Trophoblast cell (in vitro differentiated cells and primary cell): ENCODE data around the gene FOXK2.

ENCODE experiments used
- DNase-seq, 2 donors: peaks; one replicate each; pipeline ENCODE4 v3.0.0-alpha.2; 2016
- H2AFZ ChIP-seq: 2 replicates; pipeline ENCODE4 v1.6.1; 2013; ENCODE audit warnings: low read length, moderate library complexity, mild to moderate bottlenecking; ENCODE audit not compliant: insufficient read depth, poor library complexity
- H2AK5ac ChIP-seq: 2 replicates; pipeline ENCODE4 v1.6.1; 2013; ENCODE audit warnings: mild to moderate bottlenecking, low read length
- H2BK120ac ChIP-seq: 2 replicates; pipeline ENCODE4 v1.6.1; 2013; ENCODE audit warnings: low read length, mild to moderate bottlenecking, moderate library complexity; ENCODE audit not compliant: insufficient read depth, poor library complexity
- H2BK12ac ChIP-seq: 2 replicates; pipeline ENCODE4 v1.6.1; 2013; ENCODE audit warnings: mild to moderate bottlenecking, low read length, moderate library complexity
- H2BK5ac ChIP-seq: 2 replicates; pipeline ENCODE4 v1.6.1; 2013; ENCODE audit warnings: low read length, low read depth, moderate library complexity, mild to moderate bottlenecking; ENCODE audit not compliant: poor library complexity
- H3K14ac ChIP-seq: 2 replicates; pipeline ENCODE4 v1.6.1; 2013; ENCODE audit warnings: mild to moderate bottlenecking, low read length
- H3K18ac ChIP-seq: 2 replicates; pipeline ENCODE4 v1.6.1; 2013; ENCODE audit warnings: mild to moderate bottlenecking, low read length
- H3K23ac ChIP-seq: 2 replicates; pipeline ENCODE4 v1.6.1; 2013; ENCODE audit warnings: low read length
- H3K27ac ChIP-seq: 2 replicates; pipeline ENCODE4 v1.5.1; 2013; ENCODE audit warnings: low read depth, mild to moderate bottlenecking, inconsistent platforms, low read length, moderate library complexity
- H3K27me3 ChIP-seq: 2 replicates; pipeline ENCODE4 v1.6.1; 2013; ENCODE audit warnings: inconsistent platforms, mild to moderate bottlenecking, low read length, moderate library complexity; ENCODE audit not compliant: insufficient read depth
- H3K36me3 ChIP-seq, 2 experiments: 1 replicate in 1 of 2; 2 replicates in 1 of 2; pipeline ENCODE4 v1.6.1; 2013; ENCODE audit warnings: low read length in 2 of 2, mild to moderate bottlenecking in 2 of 2, moderate library complexity in 1 of 2; ENCODE audit not compliant: insufficient read depth in 2 of 2, control insufficient read depth in 1 of 2
- H3K4ac ChIP-seq: 2 replicates; pipeline ENCODE4 v1.6.1; 2013; ENCODE audit warnings: low read depth, mild to moderate bottlenecking, low read length, moderate library complexity
- H3K4me1 ChIP-seq, 2 experiments: 1 replicate in 1 of 2; 2 replicates in 1 of 2; pipeline ENCODE4 v1.6.1; 2013; ENCODE audit warnings: low read length in 2 of 2, mild to moderate bottlenecking in 2 of 2, moderate library complexity in 1 of 2; ENCODE audit not compliant: insufficient read depth in 2 of 2, control insufficient read depth in 1 of 2
- H3K4me2 ChIP-seq: 2 replicates; pipeline ENCODE4 v1.6.1; 2013; ENCODE audit warnings: inconsistent platforms, mild to moderate bottlenecking, low read length, moderate library complexity
- H3K4me3 ChIP-seq: 2 replicates; pipeline ENCODE4 v1.5.1; 2013; ENCODE audit warnings: mild to moderate bottlenecking, low read depth, low read length, inconsistent platforms
- H3K79me1 ChIP-seq: one replicate; pipeline ENCODE4 v1.6.1; 2013; ENCODE audit warnings: low read length
- H3K79me2 ChIP-seq: 2 replicates; pipeline ENCODE4 v1.6.1; 2013; ENCODE audit warnings: low read length, mild to moderate bottlenecking; ENCODE audit not compliant: control insufficient read depth, insufficient read depth, poor library complexity
- H3K9ac ChIP-seq: 2 replicates; pipeline ENCODE4 v1.6.1; 2013; ENCODE audit warnings: mild to moderate bottlenecking, low read length
- H3K9me3 ChIP-seq: 2 replicates; pipeline ENCODE4 v1.6.1; 2013; ENCODE audit warnings: low read depth, mild to moderate bottlenecking, control low read depth, inconsistent platforms, low read length; ENCODE audit not compliant: insufficient read depth
- H4K12ac ChIP-seq: 2 replicates; pipeline ENCODE4 v1.6.1; 2013; ENCODE audit warnings: low read depth, mild to moderate bottlenecking, low read length, moderate library complexity
- H4K8ac ChIP-seq: 2 replicates; pipeline ENCODE4 v1.6.1; 2013; ENCODE audit warnings: low read depth, mild to moderate bottlenecking, low read length, moderate library complexity
- H4K91ac ChIP-seq: one replicate; pipeline ENCODE4 v1.6.1; 2013; ENCODE audit warnings: low read depth, mild to moderate bottlenecking, low read length, moderate library complexity
- WGBS: extraction: QIAGEN DNeasy Blood & Tissue Kit; methylation state at CpG from one replicate; pipeline ENCODE4 v1.1.7; 2013; ENCODE audit warnings: missing lambda C conversion rate; ENCODE audit not compliant: insufficient read length, insufficient coverage; ENCODE audit errors: extremely low coverage; 5-methylcytosine and 5-hydroxymethylcytosine counted together

FOXK2 gene

DNA sequence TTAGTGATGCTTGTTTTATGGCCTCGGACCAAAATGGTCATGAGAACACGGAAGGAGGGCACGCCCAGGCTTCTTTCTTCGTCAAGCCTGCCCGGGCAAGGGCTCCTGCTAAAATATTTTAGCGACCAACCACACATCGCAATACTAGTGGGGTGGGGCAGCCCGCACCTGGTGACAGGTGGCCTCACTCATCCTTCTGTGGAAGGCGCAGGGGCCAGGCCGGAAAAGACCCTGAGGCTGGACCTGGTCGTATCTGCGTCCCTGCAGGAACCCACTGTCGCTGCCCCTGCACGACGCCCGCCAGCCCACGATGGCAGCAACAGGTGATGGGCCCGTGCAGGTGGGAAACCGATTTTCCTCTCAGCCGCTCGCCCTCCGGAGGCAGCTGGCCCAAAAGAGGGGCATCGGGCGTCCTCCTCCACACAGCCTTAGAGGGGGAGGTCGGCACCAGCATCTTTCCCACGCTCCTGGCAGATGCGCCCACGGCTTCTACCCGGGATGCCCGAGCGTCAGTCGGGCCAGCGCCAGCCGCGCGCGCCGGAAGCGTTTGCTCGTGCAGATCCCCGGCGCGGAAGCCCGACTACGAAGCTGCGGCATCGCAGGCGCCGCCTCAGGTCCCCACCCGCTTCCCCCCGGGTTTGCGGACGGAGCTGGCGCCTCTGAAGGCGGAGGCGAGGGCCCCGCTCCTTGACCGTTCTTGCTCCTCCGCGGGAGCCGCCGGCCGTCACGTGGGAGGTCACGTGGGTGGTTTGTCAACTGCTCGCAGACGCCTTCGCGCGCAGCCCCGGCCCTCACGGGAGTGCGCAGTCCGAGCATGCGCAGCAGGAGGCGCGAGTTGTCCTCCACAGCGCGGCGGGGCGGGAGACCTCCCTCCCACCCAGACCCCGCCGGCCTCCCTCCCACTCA, 22.8 kb upstream of the FOXK2 start:
- H3K14ac ChIP-seq = peak overlapping the region; percentile 35
- H3K4ac ChIP-seq = no peak overlapping the region
- peaks cover 4% of the 10 kb centered on the region for H3K79me1 ChIP-seq
- WGBS = no CpG with 5 or more reads among the region's 83 CpGs
- H2AFZ ChIP-seq = peak overlapping the region; percentile 85
- H3K4me2 ChIP-seq = peak overlapping the region; percentile 79
- H2BK120ac ChIP-seq = no peak overlapping the region
- peak overlapping the region; percentile 20 for H2AK5ac ChIP-seq
- peak overlapping the region; percentile 69 for H4K8ac ChIP-seq
- H3K36me3 ChIP-seq = no peaks in the 10 kb centered on the region
- peak overlapping the region; percentile 70 for H4K91ac ChIP-seq
- H3K27me3 ChIP-seq = no peaks in the 10 kb centered on the region
- peaks cover 2% of the 10 kb centered on the region for H3K79me2 ChIP-seq
- H4K12ac ChIP-seq = peak overlapping the region; percentile 28
- H3K18ac ChIP-seq = peak overlapping the region; percentile 34
- H3K9me3 ChIP-seq = peaks cover 4% of the 10 kb centered on the region
- peak; percentile 90 to 98 for DNase-seq
- no peak overlapping the region for H3K23ac ChIP-seq
- H3K27ac ChIP-seq = no peak overlapping the region
- H3K9ac ChIP-seq = no peak overlapping the region
- peak overlapping the region; percentile 76 for H3K4me3 ChIP-seq
- H2BK12ac ChIP-seq = no peak overlapping the region
- H2BK5ac ChIP-seq = no peak overlapping the region
- peaks cover 4 to 17% of the 10 kb centered on the region in 2 experiments for H3K4me1 ChIP-seq

DNA sequence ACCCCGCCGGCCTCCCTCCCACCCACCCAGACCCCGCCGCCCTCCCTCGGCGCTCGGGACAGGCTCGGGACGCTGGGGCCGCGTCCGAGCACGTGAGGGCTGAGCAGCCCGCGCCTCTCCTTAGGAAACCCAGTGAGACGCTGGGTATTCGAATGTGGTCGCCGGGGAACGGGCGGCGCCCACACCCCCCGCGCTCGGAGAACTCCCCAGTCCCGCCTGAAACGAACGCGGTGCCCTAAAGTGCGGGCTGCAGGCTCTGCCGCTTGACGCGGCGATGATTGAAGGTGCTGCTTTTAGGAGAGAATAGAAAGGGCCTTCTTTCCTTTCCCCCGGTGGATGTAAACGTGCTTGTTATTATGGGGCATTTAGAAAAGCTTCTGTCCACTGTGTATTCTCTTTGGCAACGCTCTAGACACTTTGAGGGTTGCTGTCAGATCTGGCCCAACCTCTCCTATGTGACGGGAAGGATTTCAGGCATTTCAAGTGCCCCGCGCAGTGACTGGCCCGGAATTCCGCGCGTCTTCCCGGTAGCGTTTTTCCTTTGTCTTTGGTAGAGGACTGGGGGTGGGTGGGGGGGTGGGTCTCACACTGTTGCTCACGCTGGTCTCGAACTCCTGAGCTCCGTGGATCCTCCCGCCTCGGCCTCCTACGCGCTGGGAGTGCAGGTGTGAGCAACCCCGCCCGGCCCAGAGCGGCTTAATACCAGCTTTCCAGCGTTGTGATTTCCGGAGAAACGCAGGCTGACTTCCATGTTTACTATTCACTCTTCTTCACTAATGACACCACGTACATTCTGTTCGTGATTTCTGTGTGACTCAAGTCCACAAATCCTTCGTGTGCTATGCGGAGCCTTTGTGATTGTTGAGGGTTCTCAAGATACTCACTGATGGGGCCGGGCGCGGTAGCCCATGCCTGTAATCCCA, 21.8 kb upstream of the FOXK2 start:
- H2AFZ ChIP-seq = peak overlapping the region; percentile 69
- no peak overlapping the region for H2BK12ac ChIP-seq
- H2AK5ac ChIP-seq = no peak overlapping the region
- peaks cover 2% of the 10 kb centered on the region for H3K79me2 ChIP-seq
- H3K9me3 ChIP-seq = peaks cover 4% of the 10 kb centered on the region
- H3K4me2 ChIP-seq = peak overlapping the region; percentile 87
- no peaks in the 10 kb centered on the region for H3K27me3 ChIP-seq
- no peak overlapping the region for H3K18ac ChIP-seq
- H2BK120ac ChIP-seq = no peak overlapping the region
- H3K9ac ChIP-seq = no peak overlapping the region
- H3K4me1 ChIP-seq = peaks cover 4 to 17% of the 10 kb centered on the region in 2 experiments
- no peak overlapping the region for H3K27ac ChIP-seq
- peak; percentile 85 to 96 for DNase-seq
- H4K12ac ChIP-seq = peak overlapping the region; percentile 84
- no peaks in the 10 kb centered on the region for H3K36me3 ChIP-seq
- H2BK5ac ChIP-seq = no peak overlapping the region
- no peak overlapping the region for H4K91ac ChIP-seq
- peak overlapping the region; percentile 74 for H4K8ac ChIP-seq
- H3K4me3 ChIP-seq = peak overlapping the region; percentile 64
- WGBS = no CpG with 5 or more reads among the region's 66 CpGs
- H3K23ac ChIP-seq = no peak overlapping the region
- peaks cover 4% of the 10 kb centered on the region for H3K79me1 ChIP-seq
- peak overlapping the region; percentile 63 for H3K14ac ChIP-seq
- H3K4ac ChIP-seq = no peak overlapping the region

DNA sequence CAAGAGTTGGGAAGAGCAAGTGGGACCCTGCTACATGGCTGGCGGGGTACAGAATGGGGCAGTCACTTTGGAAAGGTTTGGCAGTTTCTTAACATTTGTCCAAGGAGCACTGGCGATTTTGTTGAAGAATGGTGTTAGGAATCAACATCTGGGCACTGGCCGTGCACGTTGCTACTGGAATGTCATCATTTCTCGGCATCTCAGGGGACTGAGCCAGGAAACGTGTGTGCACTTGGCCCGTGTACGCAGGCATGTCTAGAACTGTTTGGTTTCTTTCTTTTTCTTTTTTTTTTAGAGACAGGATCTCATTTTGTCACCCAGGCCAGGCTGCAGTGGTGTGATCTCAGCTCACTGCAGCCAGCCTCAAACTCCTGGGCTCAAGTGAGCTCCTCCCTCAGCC, 17.3 kb upstream of the FOXK2 start:
- Histone ChIP-seq H3K4me1 (peaks cover 0 to 2% of the 10 kb centered on the region in 2 experiments), H2BK120ac (no peak overlapping the region), H3K18ac (no peak overlapping the region), H3K23ac (no peak overlapping the region), H3K27ac (no peak overlapping the region), H3K4me3 (no peak overlapping the region), H3K79me1 (no peaks in the 10 kb centered on the region), H3K9me3 (peaks cover 4% of the 10 kb centered on the region), H3K4me2 (no peak overlapping the region), H2BK12ac (no peak overlapping the region), H3K4ac (no peak overlapping the region), H4K12ac (no peak overlapping the region), H3K79me2 (no peaks in the 10 kb centered on the region), H3K27me3 (no peaks in the 10 kb centered on the region), H3K36me3 (no peaks in the 10 kb centered on the region), H4K8ac (no peak overlapping the region), H3K14ac (no peak overlapping the region), H3K9ac (no peak overlapping the region), H2BK5ac (no peak overlapping the region), H2AFZ (no peak overlapping the region), H2AK5ac (no peak overlapping the region), H4K91ac (no peak overlapping the region)
- no CpG with 5 or more reads among the region's 8 CpGs for WGBS
- DNase-seq = no peak

DNA sequence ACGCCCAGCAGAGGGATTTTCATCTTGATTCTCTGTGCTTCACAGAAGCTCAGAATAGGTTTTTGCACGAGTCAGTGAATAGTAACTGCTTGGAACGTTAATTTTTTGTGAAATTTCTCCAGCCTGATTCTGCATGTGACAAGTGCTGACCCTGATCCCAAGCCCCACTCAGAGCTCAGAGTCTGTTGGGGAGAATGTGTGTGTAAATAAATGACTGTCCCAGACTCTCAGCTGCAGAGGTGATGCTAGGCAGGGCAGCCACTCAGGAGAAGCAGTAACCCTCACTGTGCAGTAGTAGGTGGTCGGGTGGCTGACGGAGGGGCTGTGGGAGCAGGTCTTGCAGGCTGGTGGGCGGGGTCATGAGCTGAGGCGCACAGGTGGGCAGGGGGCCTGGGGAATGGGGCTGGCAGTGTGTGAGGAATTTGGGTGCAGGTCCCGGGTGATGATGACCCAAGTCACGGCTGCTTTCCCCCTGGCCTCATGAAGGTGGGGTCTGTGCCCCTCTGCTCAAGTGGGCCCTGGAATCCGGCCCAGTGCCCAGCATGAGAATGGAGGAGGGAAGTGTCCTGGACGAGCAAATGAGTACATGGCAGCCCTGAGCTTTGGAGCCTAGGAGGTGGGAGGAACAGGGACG, 16.3 kb upstream of the FOXK2 start:
- no CpG with 5 or more reads among the region's 12 CpGs for WGBS

More for the DNA sequence above, 16.3 kb upstream of the FOXK2 start:
- Histone ChIP-seq H3K14ac (no peak overlapping the region), H3K4me2 (no peak overlapping the region), H2BK120ac (no peak overlapping the region), H3K79me1 (no peaks in the 10 kb centered on the region), H2BK5ac (no peak overlapping the region), H4K91ac (no peak overlapping the region), H3K79me2 (no peaks in the 10 kb centered on the region), H4K8ac (no peak overlapping the region), H3K36me3 (no peaks in the 10 kb centered on the region), H3K27me3 (no peaks in the 10 kb centered on the region), H3K4me3 (no peak overlapping the region), H3K23ac (no peak overlapping the region), H4K12ac (no peak overlapping the region), H2AK5ac (no peak overlapping the region), H3K9ac (no peak overlapping the region), H2BK12ac (no peak overlapping the region), H3K4ac (no peak overlapping the region), H3K18ac (no peak overlapping the region), H3K9me3 (peaks cover 4% of the 10 kb centered on the region), H3K27ac (no peak overlapping the region), H3K4me1 (no peaks in the 10 kb centered on the region), H2AFZ (no peak overlapping the region)
- DNase-seq = no peak
